IMR-90 (cell line): Measurements from ENCODE around the gene HCCS. TPM values are rescaled to one million over a fixed set of nuclear protein-coding genes. Genes with fewer than 3 reads are reported as not detected.

Experiments
- ATAC-seq: fragments of 200-7000 bp; cut with Tn5 transposase; 2 replicates; pipeline ENCODE4 v1.9.1; 2020; ENCODE audit warnings: low read depth, mild to moderate bottlenecking, moderate library complexity
- BruUV-seq: library from RNA; stranded (reverse); fragments of 400-500 nt; replicated peaks from 2 replicates; lab custom pipeline; 2021; lab: Mats Ljungman, UMichigan
- CTCF ChIA-PET: fragments of 300-600 bp; formaldehyde crosslinking; extraction: SDS; loops from one replicate; lab custom pipeline; 2021; ENCODE audit warnings: antibody characterized with exemption; lab: Yijun Ruan, JAX
- POLR2A ChIA-PET: fragments of 300-600 bp; sonication (Branson Sonifier 250); formaldehyde crosslinking; loops from one replicate; lab custom pipeline; 2022; ENCODE audit warnings: antibody characterized with exemption; ENCODE audit not compliant: unreplicated experiment; lab: Charles Lee
- DNase-seq: peaks from one replicate; pipeline ENCODE4 v3.0.0; 2013
- H2AFZ ChIP-seq: replicated peaks from 2 replicates; pipeline ENCODE3; 2013; ENCODE audit warnings: low read length, mild to moderate bottlenecking; ENCODE audit not compliant: poor library complexity
- H2AK5ac ChIP-seq: 2 replicates; pipeline ENCODE4 v1.6.1; 2013; ENCODE audit warnings: low read depth, low read length, inconsistent platforms
- H2AK9ac ChIP-seq: replicated peaks from 2 replicates; pipeline ENCODE3; 2013; ENCODE audit warnings: mild to moderate bottlenecking, low read depth, low read length, moderate library complexity; ENCODE audit not compliant: poor library complexity
- H2BK120ac ChIP-seq: 2 replicates; pipeline ENCODE4 v1.6.1; 2013; ENCODE audit warnings: low read depth, low read length, inconsistent platforms
- H2BK15ac ChIP-seq: 3 replicates; pipeline ENCODE4 v1.6.1; 2013; ENCODE audit warnings: low read depth, low read length, inconsistent platforms
- H2BK20ac ChIP-seq: 2 replicates; pipeline ENCODE4 v1.6.1; 2013; ENCODE audit warnings: low read depth, mild to moderate bottlenecking, inconsistent platforms, low read length, moderate library complexity
- H2BK5ac ChIP-seq: 2 replicates; pipeline ENCODE4 v1.6.1; 2013; ENCODE audit warnings: mild to moderate bottlenecking, low read depth, low read length, inconsistent platforms; ENCODE audit not compliant: poor library complexity, severe bottlenecking
- H3K14ac ChIP-seq: replicated peaks from 2 replicates; pipeline ENCODE4 v1.6.1; 2013; ENCODE audit warnings: low read depth, low read length, inconsistent platforms
- H3K18ac ChIP-seq: 2 replicates; pipeline ENCODE4 v1.6.1; 2013; ENCODE audit warnings: low read depth, low read length, control low read depth
- H3K23ac ChIP-seq: 2 replicates; pipeline ENCODE4 v1.6.1; 2013; ENCODE audit warnings: low read depth, low read length, inconsistent platforms
- H3K27ac ChIP-seq: 2 replicates; pipeline ENCODE4 v1.5.1; 2013; ENCODE audit warnings: mild to moderate bottlenecking, control low read depth, low read length; ENCODE audit not compliant: insufficient read depth
- H3K27me3 ChIP-seq: 2 replicates; pipeline ENCODE4 v1.6.1; 2013; ENCODE audit warnings: low read length; ENCODE audit not compliant: control insufficient read depth, insufficient read depth
- H3K36me3 ChIP-seq: 2 replicates; pipeline ENCODE4 v1.6.1; 2013; ENCODE audit warnings: low read length, mixed read lengths; ENCODE audit not compliant: control insufficient read depth, insufficient read depth
- H3K4ac ChIP-seq: 2 replicates; pipeline ENCODE4 v1.6.1; 2013; ENCODE audit warnings: low read depth, low read length, inconsistent platforms
- H3K4me1 ChIP-seq: 2 replicates; pipeline ENCODE4 v1.6.1; 2013; ENCODE audit warnings: low read length, mixed read lengths; ENCODE audit not compliant: control insufficient read depth, insufficient read depth
- H3K4me2 ChIP-seq: 2 replicates; pipeline ENCODE4 v1.6.1; 2013; ENCODE audit warnings: low read depth, mild to moderate bottlenecking, control low read depth, low read length, moderate library complexity
- H3K4me3 ChIP-seq: 2 replicates; pipeline ENCODE4 v1.5.1; 2013; ENCODE audit warnings: low read depth, mild to moderate bottlenecking, control low read depth, low read length, moderate library complexity; ENCODE audit not compliant: insufficient read depth
- H3K56ac ChIP-seq: 2 replicates; pipeline ENCODE4 v1.6.1; 2013; ENCODE audit warnings: low read length, inconsistent platforms; ENCODE audit not compliant: insufficient read depth; ENCODE audit errors: extremely low read depth
- H3K79me1 ChIP-seq, 2 experiments: 2 replicates each; pipeline ENCODE4 v1.6.1; 2013; ENCODE audit warnings: low read length in 2 of 2, inconsistent platforms in 1 of 2, low read depth in 1 of 2
- H3K9ac ChIP-seq: 2 replicates; pipeline ENCODE4 v1.6.1; 2013; ENCODE audit warnings: low read depth, low read length, control low read depth
- H3K9me1 ChIP-seq: 2 replicates; pipeline ENCODE4 v1.6.1; 2013; ENCODE audit warnings: low read length, inconsistent platforms; ENCODE audit not compliant: insufficient read depth
- H3K9me3 ChIP-seq: 2 replicates; pipeline ENCODE4 v1.6.1; 2013; ENCODE audit warnings: low read length; ENCODE audit not compliant: control insufficient read depth, insufficient read depth
- H4K20me1 ChIP-seq: 2 replicates; pipeline ENCODE4 v1.6.1; 2013; ENCODE audit warnings: low read length, inconsistent platforms; ENCODE audit not compliant: insufficient read depth
- H4K5ac ChIP-seq: 2 replicates; pipeline ENCODE4 v1.6.1; 2013; ENCODE audit warnings: mild to moderate bottlenecking, low read depth, low read length, control low read depth
- H4K8ac ChIP-seq, 2 experiments: 2 replicates each; pipeline ENCODE4 v1.6.1; 2013; ENCODE audit warnings: low read depth in 2 of 2, low read length in 2 of 2, control low read depth in 1 of 2, inconsistent platforms in 1 of 2
- H4K91ac ChIP-seq: 2 replicates; pipeline ENCODE4 v1.6.1; 2013; ENCODE audit warnings: low read depth, low read length, inconsistent platforms; ENCODE audit not compliant: insufficient read depth
- BHLHE40 ChIP-seq: fragments of 150-350 bp; IDR thresholded peaks from 2 replicates; pipeline ENCODE4 v1.6.1; 2016; ENCODE audit warnings: mild to moderate bottlenecking, low read depth, low read length
- CEBPB ChIP-seq: IDR thresholded peaks from 2 replicates; pipeline ENCODE4 v1.6.1; 2012; ENCODE audit warnings: low read depth, low read length, improper control_type of control experiment
- CHD1 ChIP-seq: IDR thresholded peaks from 2 replicates; pipeline ENCODE4 v1.6.1; 2012; ENCODE audit warnings: low read depth, low read length, improper control_type of control experiment
- MAFK ChIP-seq: IDR thresholded peaks from 2 replicates; pipeline ENCODE4 v1.6.1; 2012; ENCODE audit warnings: low read depth, low read length, improper control_type of control experiment
- NFE2L2 ChIP-seq: fragments of 150-350 bp; IDR thresholded peaks from 2 replicates; pipeline ENCODE4 v1.6.1; 2016; ENCODE audit warnings: low read depth, mild to moderate bottlenecking, low read length
- POLR2A ChIP-seq: IDR thresholded peaks from 2 replicates; pipeline ENCODE4 v1.6.1; 2012; ENCODE audit warnings: mild to moderate bottlenecking, low read depth, low read length
- RFX5 ChIP-seq: IDR thresholded peaks from 2 replicates; pipeline ENCODE4 v1.8.0; 2012; ENCODE audit warnings: low read depth, mild to moderate bottlenecking, low read length, moderate library complexity
- SMC3 ChIP-seq: fragments of 150-350 bp; IDR thresholded peaks from 2 replicates; pipeline ENCODE4 v1.6.1; 2016; ENCODE audit warnings: low read depth, mild to moderate bottlenecking, antibody characterized with exemption, low read length, moderate library complexity
- WGBS, 2 experiments: methylation state at CpG; one replicate each; pipeline versions ENCODE4 v1.1.5 to v1.1.7; 2013; ENCODE audit warnings: missing lambda C conversion rate in 2 of 2; ENCODE audit not compliant: insufficient read length in 1 of 2; ENCODE audit errors: extremely low coverage in 2 of 2; 5-methylcytosine and 5-hydroxymethylcytosine counted together
- dilution Hi-C: fragments of 300-500 bp; cut with HindIII; formaldehyde crosslinking; loops from one replicate; pipeline ENCODE4 v1.14.3; 2018; ENCODE audit warnings: low sequenced_read_pairs; ENCODE audit not compliant: unreplicated experiment
- in situ Hi-C: fragments of 300-500 bp; cut with MboI; formaldehyde crosslinking; loops from 3 replicates; pipeline ENCODE4 v1.14.3; 2019; ENCODE audit warnings: low sequenced_read_pairs, inconsistent platforms, mixed read lengths
- intact Hi-C: fragments of 100-400 bp; cut with micrococcal nuclease; formaldehyde crosslinking; loops from 2 replicates; pipeline ENCODE4 v1.10.0; 2022
- polyA plus RNA-seq, 3 experiments: library from polyadenylated mRNA; depleted of rRNA; stranded (reverse); fragments of >200 nt; gene quantifications; 2 replicates each; pipeline ENCODE4 v1.2.3, GENCODE V29; 2012; ENCODE audit warnings: low replicate concordance in 1 of 3
- total RNA-seq: library from RNA; depleted of rRNA; stranded (reverse); fragments of >200 nt; gene quantifications from 2 replicates; pipeline ENCODE4 v1.2.3, GENCODE V29; 2012
- TF ChIP-seq, protein P1 (sequence below): fragments of 150-350 bp; IDR thresholded peaks from 2 replicates; pipeline ENCODE4 v1.6.1; 2016; ENCODE audit warnings: low read depth, mild to moderate bottlenecking, low read length, moderate library complexity, borderline replicate concordance

Gene HCCS
- total and polyA plus RNA-seq, 2 of the 4 experiments (the other 2 are of a cell fraction) = 24.0 to 28.6 TPM

DNA sequence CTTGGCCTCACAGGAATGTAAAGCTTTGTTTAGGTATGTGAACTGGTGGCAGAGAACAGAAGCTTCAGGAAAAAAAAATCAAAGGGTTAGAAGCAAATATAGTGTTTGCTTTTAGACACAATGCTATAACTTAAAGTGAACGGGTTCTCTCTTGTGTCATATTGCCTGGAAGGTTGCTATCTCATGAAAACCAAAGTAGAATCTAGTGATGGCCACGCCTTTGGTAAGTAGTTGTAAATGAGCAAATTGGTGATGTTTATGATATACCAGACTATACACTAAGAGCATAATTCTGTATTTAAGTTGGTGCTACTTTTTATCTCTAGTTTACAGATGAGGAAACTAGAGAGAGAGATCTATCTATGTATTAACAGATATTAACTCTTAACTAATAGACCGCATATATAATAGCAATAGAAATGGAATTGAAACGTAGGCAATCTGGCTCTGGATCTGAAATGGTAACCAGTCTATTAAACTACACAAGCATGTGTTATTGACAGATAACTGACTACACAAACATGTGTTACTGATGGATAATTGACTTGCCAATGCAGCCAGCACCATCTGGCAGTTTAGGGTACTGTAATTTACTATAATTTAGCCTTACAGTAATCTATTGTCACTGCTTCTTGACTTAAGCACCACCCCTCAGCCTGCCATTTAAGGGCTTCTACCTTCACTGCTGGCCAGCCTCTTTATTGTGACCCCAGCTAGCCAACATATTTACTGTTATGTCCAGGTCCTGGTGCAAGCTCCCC, 40.8 kb downstream of the HCCS start:
- no peak overlapping the region for H2BK20ac ChIP-seq
- dilution Hi-C loops = no loop called here
- H4K20me1 ChIP-seq = no peaks in the 10 kb centered on the region
- H3K18ac ChIP-seq = no peak overlapping the region
- no peak overlapping the region for H3K14ac ChIP-seq
- H3K56ac ChIP-seq = no peak overlapping the region
- no CpG with 5 or more reads among the region's 4 CpGs for WGBS, 2 experiments
- H2BK15ac ChIP-seq = no peak overlapping the region
- H2BK5ac ChIP-seq = no peak overlapping the region
- POLR2A ChIA-PET = no interaction called here
- H2AK5ac ChIP-seq = no peak overlapping the region
- no peak overlapping the region for H3K27ac ChIP-seq
- no peak overlapping the region for H2AK9ac ChIP-seq
- no TSS peak for BruUV-seq
- no peak overlapping the region for H3K23ac ChIP-seq
- H3K36me3 ChIP-seq = no peaks in the 10 kb centered on the region
- H3K4me1 ChIP-seq = no peaks in the 10 kb centered on the region
- H2AFZ ChIP-seq = no peak overlapping the region
- TF ChIP-seq POLR2A (no peak), SMC3 (no peak), CEBPB (no peak), NFE2L2 (no peak), RFX5 (no peak), CHD1 (no peak), MAFK (no peak), BHLHE40 (no peak)
- TF ChIP-seq, protein P1, sequence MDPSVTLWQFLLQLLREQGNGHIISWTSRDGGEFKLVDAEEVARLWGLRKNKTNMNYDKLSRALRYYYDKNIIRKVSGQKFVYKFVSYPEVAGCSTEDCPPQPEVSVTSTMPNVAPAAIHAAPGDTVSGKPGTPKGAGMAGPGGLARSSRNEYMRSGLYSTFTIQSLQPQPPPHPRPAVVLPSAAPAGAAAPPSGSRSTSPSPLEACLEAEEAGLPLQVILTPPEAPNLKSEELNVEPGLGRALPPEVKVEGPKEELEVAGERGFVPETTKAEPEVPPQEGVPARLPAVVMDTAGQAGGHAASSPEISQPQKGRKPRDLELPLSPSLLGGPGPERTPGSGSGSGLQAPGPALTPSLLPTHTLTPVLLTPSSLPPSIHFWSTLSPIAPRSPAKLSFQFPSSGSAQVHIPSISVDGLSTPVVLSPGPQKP = no peak
- no peaks in the 10 kb centered on the region for H3K79me1 ChIP-seq
- H3K9ac ChIP-seq = no peak overlapping the region
- no peaks in the 10 kb centered on the region for H3K9me1 ChIP-seq
- H3K9me3 ChIP-seq = no peaks in the 10 kb centered on the region
- no peak overlapping the region for H3K4me2 ChIP-seq
- CTCF ChIA-PET = no interaction called here
- no peak overlapping the region for H4K91ac ChIP-seq
- intact Hi-C loops = no loop called here
- H3K4ac ChIP-seq = no peak overlapping the region
- ATAC-seq = no peak; the same call in 1 of the 2 replicates
- no peak overlapping the region for H2BK120ac ChIP-seq
- H4K5ac ChIP-seq = no peak overlapping the region
- in situ Hi-C loops = no loop called here
- no peaks in the 10 kb centered on the region for H3K27me3 ChIP-seq
- no peak overlapping the region for H3K4me3 ChIP-seq
- H4K8ac ChIP-seq = no peak overlapping the region
- no peak for DNase-seq
